Measurements from ENCODE around the gene MPPED1. TPM values are rescaled to one million over a fixed set of nuclear protein-coding genes. Genes with fewer than 3 reads are reported as not detected.

The MPPED1 gene
- total and polyA plus RNA-seq, 2 donors (not counting 1 experiment from before 2014, with no cell fraction given): 0.13 TPM; not detected in 1

DNA sequence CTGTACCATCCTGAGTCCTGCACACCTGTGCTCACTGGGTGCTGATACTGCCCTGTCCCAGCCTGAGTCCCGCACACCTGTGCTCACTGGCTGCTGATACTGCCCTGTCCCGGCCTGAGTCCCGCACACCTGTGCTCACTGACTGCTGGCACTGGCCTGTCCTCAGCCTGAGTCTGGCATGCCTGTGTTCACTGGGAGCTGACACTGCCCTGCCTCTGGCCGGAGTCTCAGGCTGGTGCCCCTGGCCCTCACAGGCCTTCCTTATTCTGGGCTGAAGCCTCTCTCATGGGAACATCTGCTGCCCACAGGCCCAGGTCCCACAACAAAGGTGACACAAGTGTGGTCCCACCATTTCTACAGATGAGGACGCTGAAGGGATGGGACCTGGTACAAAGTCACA is 115.1 kb downstream of the MPPED1 start:
- Histone ChIP-seq H3K36me3 (replicated peaks in 1 of 2; ENCODE audit: control extremely low read depth in 1 of 2, control insufficient read depth in 1 of 2, extremely low read depth in 1 of 2, insufficient read depth in 2 of 2, low read length in 1 of 2) (no peaks in the 10 kb centered on the region), H3K4me2 (replicated peaks; ENCODE audit: low read depth, low read length, poor library complexity, severe bottlenecking) (no peak overlapping the region), H3K79me2 (ENCODE audit: control insufficient read depth, insufficient read depth, low read length) (no peaks in the 10 kb centered on the region), H2AFZ (ENCODE audit: insufficient read depth, low read depth, low read length, poor library complexity, severe bottlenecking) (no peak overlapping the region), H3K27ac (ENCODE audit: low read length in 2 of 2) (no peak overlapping the region), H3K4me1 (ENCODE audit: control insufficient read depth in 2 of 2, insufficient read depth in 2 of 2, low read length in 2 of 2) (no peaks in the 10 kb centered on the region), H3K4me3 (ENCODE audit: control extremely low read depth in 1 of 5, extremely low read depth in 1 of 5, insufficient read depth in 1 of 5, low read depth in 2 of 5, low read length in 4 of 5) (no peak overlapping the region), H3K27me3 (replicated peaks in 1 of 4; ENCODE audit: control extremely low read depth in 1 of 4, control insufficient read depth in 3 of 4, insufficient read depth in 4 of 4, low read length in 3 of 4) (peaks cover 0 to 7% (median 0%) of the 10 kb centered on the region in 4 experiments), H3K9me3 (ENCODE audit: control extremely low read depth in 1 of 3, control insufficient read depth in 2 of 3, insufficient read depth in 1 of 3, low read length in 2 of 3) (no peaks in the 10 kb centered on the region), H4K20me1 (ENCODE audit: control insufficient read depth, insufficient read depth, low read length, poor library complexity, severe bottlenecking) (no peaks in the 10 kb centered on the region), H3K9ac (ENCODE audit: low read length) (no peak overlapping the region)
- Mint-ChIP-seq H3K27me3 (peaks cover 18% of the 10 kb centered on the region), H3K4me3 (no peak overlapping the region), H3K27ac (no peak overlapping the region), H3K4me1 (no peaks in the 10 kb centered on the region), H3K9me3 (ENCODE audit: insufficient read depth) (no peaks in the 10 kb centered on the region)
- WGBS (ENCODE audit: insufficient coverage): 91% methylated on average over 5 of the region's 5 CpGs
- ChIA-PET POLR2A (no interaction called here), CTCF (interaction anchor here (1.0 kb wide), 1 partner anchor 23 kb away, joined by 3 read pairs; no protein-coding TSS in a partner anchor)
- intact Hi-C loops (cut with micrococcal nuclease): no loop called here
- ATAC-seq (ENCODE audit: low read depth) (no peak), DNase-seq (no peak)
- no peak for TF ChIP-seq CTCF (IDR thresholded peaks at IDR 0.05)

GRCh38 chr22:43528601-43529360 is 117.0 kb downstream of the MPPED1 start:
- Mint-ChIP-seq H3K4me3 (no peak overlapping the region), H3K27me3 (peaks cover 18% of the 10 kb centered on the region), H3K4me1 (no peaks in the 10 kb centered on the region), H3K27ac (no peak overlapping the region), H3K9me3 (ENCODE audit: insufficient read depth) (no peaks in the 10 kb centered on the region)
- ChIA-PET CTCF (no interaction called here), POLR2A (no interaction called here)
- peaks cover 0 to 7% (median 0%) of the 10 kb centered on the region in 4 experiments for H3K27me3 ChIP-seq (replicated peaks in 1 of 4; ENCODE audit: control extremely low read depth in 1 of 4, control insufficient read depth in 3 of 4, insufficient read depth in 4 of 4, low read length in 3 of 4)
- peaks cover 0 to 2% (median 0%) of the 10 kb centered on the region in 3 donors for H3K9me3 ChIP-seq (ENCODE audit: control extremely low read depth in 1 of 3, control insufficient read depth in 2 of 3, insufficient read depth in 1 of 3, low read length in 2 of 3)
- intact Hi-C loops (cut with micrococcal nuclease): no loop called here
- ATAC-seq (ENCODE audit: low read depth): no peak
- WGBS (ENCODE audit: insufficient coverage): 79% methylated on average over 6 of the region's 12 CpGs
- no peaks in the 10 kb centered on the region for H3K79me2 ChIP-seq (ENCODE audit: control insufficient read depth, insufficient read depth, low read length)
- TF ChIP-seq EZH2 (IDR thresholded peaks at IDR 0.05; ENCODE audit: borderline replicate concordance, insufficient read depth, low read depth, low read length, poor library complexity, severe bottlenecking): no peak
- no peaks in the 10 kb centered on the region for H4K20me1 ChIP-seq (ENCODE audit: control insufficient read depth, insufficient read depth, low read length, poor library complexity, severe bottlenecking)
- DNase-seq: no peak
- no peak overlapping the region for H3K9ac ChIP-seq (ENCODE audit: low read length)
- H3K4me1 ChIP-seq (ENCODE audit: control insufficient read depth in 2 of 2, insufficient read depth in 2 of 2, low read length in 2 of 2): no peaks in the 10 kb centered on the region
- H3K36me3 ChIP-seq (replicated peaks in 1 of 2; ENCODE audit: control extremely low read depth in 1 of 2, control insufficient read depth in 1 of 2, extremely low read depth in 1 of 2, insufficient read depth in 2 of 2, low read length in 1 of 2): no peaks in the 10 kb centered on the region
- no peak overlapping the region for H3K27ac ChIP-seq (ENCODE audit: low read length in 2 of 2)
- H2AFZ ChIP-seq (ENCODE audit: insufficient read depth, low read depth, low read length, poor library complexity, severe bottlenecking): no peak overlapping the region
- no peak overlapping the region for H3K4me3 ChIP-seq (ENCODE audit: control extremely low read depth in 1 of 5, extremely low read depth in 1 of 5, insufficient read depth in 1 of 5, low read depth in 2 of 5, low read length in 4 of 5)
- H3K4me2 ChIP-seq (replicated peaks; ENCODE audit: low read depth, low read length, poor library complexity, severe bottlenecking): no peak overlapping the region

Measured in B cell (primary cell).